Prostate gland (tissue), 2 donors: ENCODE data around the gene NAT14.

ENCODE experiments used
- CTCF ChIP-seq, 4 experiments: fragments of 200-600 bp in 2 of 4; fragments of 450-650 bp in 2 of 4; sonication (generic) in 2 of 4; IDR thresholded peaks; 1 replicate in 3 of 4; 2 replicates in 1 of 4; pipeline ENCODE4 v1.5.1; 2016 to 2019; ENCODE audit warnings: antibody characterized with exemption in 4 of 4, mild to moderate bottlenecking in 2 of 4, moderate library complexity in 2 of 4
- POLR2A ChIP-seq: fragments of 450-650 bp; IDR thresholded peaks from one replicate; pipeline ENCODE4 v1.6.1; 2016; ENCODE audit warnings: antibody characterized with exemption, mild to moderate bottlenecking
- POLR2AphosphoS5 ChIP-seq: sonication (generic); formaldehyde crosslinking; IDR thresholded peaks from one replicate; pipeline ENCODE4 v1.6.1; 2017; ENCODE audit warnings: antibody characterized with exemption

DNA sequence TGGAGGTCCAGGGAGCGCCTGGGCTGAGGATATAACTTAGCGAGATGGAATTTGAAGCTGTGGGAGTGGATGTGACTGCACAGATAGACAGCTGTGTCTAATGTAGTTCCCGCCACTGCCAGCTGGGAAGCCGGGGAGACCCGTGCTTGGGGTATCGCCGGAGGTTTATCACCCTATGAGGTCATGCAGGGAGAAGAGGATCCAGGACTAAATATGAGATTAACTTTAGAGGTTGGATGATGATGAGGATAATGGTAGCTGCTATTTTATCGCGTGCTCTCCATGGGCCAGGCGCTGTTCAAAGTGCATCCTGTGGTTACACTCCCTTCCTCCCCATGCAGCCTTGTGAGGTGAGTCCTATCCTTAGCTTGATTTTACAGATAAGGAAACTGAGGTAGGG lies 23.1 kb downstream of the NAT14 start:
- no peak for TF ChIP-seq CTCF (IDR thresholded peaks at IDR 0.05)
- no peak for TF ChIP-seq POLR2A
- TF ChIP-seq POLR2AphosphoS5: no peak
